Activated T-helper 1 cell treated with anti-CD3 and anti-CD28 coated beads, Interleukin-2, amount 50 U/mL, for 16 hours (primary cell): ENCODE measurements around the gene IPO9.

Source experiments
- DNase-seq, 2 donors: peaks; one replicate each; pipeline ENCODE4 v3.0.0-alpha.2; 2020; ENCODE audit warnings: low read depth in 1 of 2, low spot score in 1 of 2

Gene IPO9

GRCh38 chr1:201902198-201902597, 73.2 kb downstream of the IPO9 start:
- DNase-seq = no peak

- DNase-seq = no peak
Measured at GRCh38 chr1:201903135-201903534, 74.2 kb downstream of the IPO9 start.

GRCh38 chr1:201904579-201904978, 75.6 kb downstream of the IPO9 start:
- DNase-seq = no peak

GRCh38 chr1:201905234-201905890, 76.4 kb downstream of the IPO9 start:
- DNase-seq = no peak

GRCh38 chr1:201906336-201906735, 77.4 kb downstream of the IPO9 start:
- no peak for DNase-seq

GRCh38 chr1:201907621-201908020, 78.7 kb downstream of the IPO9 start:
- DNase-seq = no peak

- no peak for DNase-seq
Measured at GRCh38 chr1:201911826-201912571, 83.0 kb downstream of the IPO9 start.

GRCh38 chr1:201912832-201913231, 83.9 kb downstream of the IPO9 start:
- no peak for DNase-seq

GRCh38 chr1:201914456-201915235, 85.7 kb downstream of the IPO9 start:
- DNase-seq = no peak

GRCh38 chr1:201916649-201917249, 87.8 kb downstream of the IPO9 start:
- DNase-seq = no peak

- DNase-seq = no peak
Measured at GRCh38 chr1:201917362-201918033, 88.5 kb downstream of the IPO9 start.

GRCh38 chr1:201918343-201918742, 89.4 kb downstream of the IPO9 start:
- DNase-seq = no peak

- no peak for DNase-seq
Measured at GRCh38 chr1:201921952-201922558, 93.1 kb downstream of the IPO9 start.

- no peak for DNase-seq
Measured at GRCh38 chr1:201925301-201925567, 96.3 kb downstream of the IPO9 start.

GRCh38 chr1:201925981-201926645, 97.2 kb downstream of the IPO9 start:
- no peak for DNase-seq

GRCh38 chr1:201928266-201928665, 99.3 kb downstream of the IPO9 start:
- DNase-seq = no peak

GRCh38 chr1:201930137-201930536, 101.2 kb downstream of the IPO9 start:
- no peak for DNase-seq

- no peak for DNase-seq
Measured at GRCh38 chr1:201930803-201931202, 101.8 kb downstream of the IPO9 start.
